C4-2B (cell line): Measurements from ENCODE around the gene GATAD2A.

Experiments used
- CTCF ChIP-seq: fragments of 450-650 bp; conservative IDR thresholded peaks from 2 replicates; pipeline ENCODE4 v1.5.1; 2017; ENCODE audit warnings: mild to moderate bottlenecking
- ZFX ChIP-seq: fragments of 450-650 bp; IDR thresholded peaks from 2 replicates; pipeline ENCODE4 v1.6.1; 2017

DNA sequence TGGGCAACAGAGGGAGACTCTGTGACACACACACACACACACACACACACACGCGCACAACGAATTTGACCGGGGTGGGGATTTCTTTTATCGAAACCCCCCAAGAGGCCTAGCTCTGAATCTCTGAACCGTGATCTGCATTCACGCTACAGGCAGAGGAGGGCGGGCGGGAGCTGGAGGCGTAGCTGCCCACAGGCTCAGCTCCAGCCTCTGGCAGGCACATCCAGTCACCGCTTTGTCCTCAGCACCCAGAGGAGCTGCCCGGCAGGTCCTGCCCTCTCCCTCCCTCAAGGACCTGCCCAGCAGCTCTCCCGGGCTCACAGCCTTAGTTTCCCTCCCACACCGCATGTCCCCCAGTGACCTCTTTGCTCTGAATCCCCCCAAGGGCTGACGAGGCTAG, 152.6 kb downstream of the GATAD2A start:
- TF ChIP-seq CTCF (no peak), ZFX (no peak)
